BE2C (cell line): ENCODE results near the gene SAMD14. TPM values are rescaled to one million over a fixed set of nuclear protein-coding genes. Genes with fewer than 3 reads are reported as not detected.

Experiments
- DNase-seq: peaks from one replicate; pipeline ENCODE4 v3.0.0-alpha.2; 2020
- H3K27me3 ChIP-seq: fragments of 250-450 bp; sonication (Bioruptor Pico); 2 replicates; pipeline ENCODE4 v1.5.1; 2020; ENCODE audit warnings: mild to moderate bottlenecking
- H3K36me3 ChIP-seq: fragments of 250-450 bp; sonication (Bioruptor Pico); 2 replicates; pipeline ENCODE4 v1.5.1; 2020; ENCODE audit warnings: mild to moderate bottlenecking
- H3K4me1 ChIP-seq: fragments of 250-450 bp; sonication (Bioruptor Pico); 2 replicates; pipeline ENCODE4 v1.5.1; 2020
- H3K4me3 ChIP-seq: 2 replicates; pipeline ENCODE4 v1.5.1; 2011; ENCODE audit warnings: low read depth, low read length
- H3K9me3 ChIP-seq: fragments of 250-450 bp; sonication (Bioruptor Pico); 2 replicates; pipeline ENCODE4 v1.5.1; 2020
- polyA plus RNA-seq: library from polyadenylated mRNA; unstranded; fragments of >200 nt; gene quantifications from one replicate; pipeline ENCODE4 v1.2.1, GENCODE V29; 2012; ENCODE audit warnings: low read depth, missing spikeins; ENCODE audit not compliant: insufficient read length, insufficient read depth
- TF ChIP-seq, protein P1 (sequence below): IDR thresholded peaks from 2 replicates; pipeline ENCODE4 v1.5.1; 2012; ENCODE audit warnings: mild to moderate bottlenecking, low read depth, low read length

Gene SAMD14
- 4.1 TPM for polyA plus RNA-seq

DNA sequence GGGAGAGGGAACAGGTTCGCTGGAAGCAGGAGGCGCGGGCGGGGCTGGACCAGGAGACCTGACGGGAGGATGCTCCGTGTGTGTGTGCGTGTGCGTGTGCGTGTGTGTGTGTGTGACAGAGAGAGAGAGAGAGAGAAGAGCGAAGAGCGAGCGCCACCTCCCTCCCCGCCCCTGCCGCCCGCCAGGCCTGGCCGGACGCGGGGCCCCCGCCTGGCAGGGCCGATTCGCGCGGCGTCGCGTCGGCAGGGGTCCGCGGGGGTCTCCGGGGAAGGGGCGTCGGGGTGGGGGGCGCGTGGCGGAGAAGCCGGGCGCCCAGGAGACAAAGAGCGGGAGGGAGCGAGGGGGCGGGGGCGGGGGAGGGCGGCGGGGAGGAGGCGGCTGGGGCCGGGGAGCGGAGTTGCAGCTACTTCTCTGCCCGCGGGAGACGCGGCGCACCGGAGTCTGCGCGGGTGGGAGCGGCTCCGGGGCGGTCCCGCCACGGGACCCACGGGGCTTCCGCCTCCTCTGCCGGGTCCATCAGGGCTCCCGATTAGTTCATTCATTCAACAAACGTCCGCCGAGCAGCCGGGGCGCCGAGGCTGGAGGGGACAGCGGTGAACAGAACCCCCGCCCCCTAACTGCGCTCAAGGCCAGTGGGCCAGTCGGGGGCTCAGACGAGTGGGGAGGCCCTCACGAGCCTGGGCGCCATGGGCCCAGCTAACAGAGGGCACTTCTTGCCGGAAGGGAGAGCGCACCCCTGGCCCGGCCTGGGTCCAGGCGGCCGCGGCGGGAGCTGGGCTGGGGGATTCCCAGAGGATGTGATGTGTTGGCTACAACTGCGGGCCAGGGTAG, at the start of gene SAMD14:
SAMD14 (minus strand) TSS at position 433 of the 831 bp plus-strand sequence. CDS start 5,201 bp downstream, outside the sequence.
- TF ChIP-seq, protein P1, sequence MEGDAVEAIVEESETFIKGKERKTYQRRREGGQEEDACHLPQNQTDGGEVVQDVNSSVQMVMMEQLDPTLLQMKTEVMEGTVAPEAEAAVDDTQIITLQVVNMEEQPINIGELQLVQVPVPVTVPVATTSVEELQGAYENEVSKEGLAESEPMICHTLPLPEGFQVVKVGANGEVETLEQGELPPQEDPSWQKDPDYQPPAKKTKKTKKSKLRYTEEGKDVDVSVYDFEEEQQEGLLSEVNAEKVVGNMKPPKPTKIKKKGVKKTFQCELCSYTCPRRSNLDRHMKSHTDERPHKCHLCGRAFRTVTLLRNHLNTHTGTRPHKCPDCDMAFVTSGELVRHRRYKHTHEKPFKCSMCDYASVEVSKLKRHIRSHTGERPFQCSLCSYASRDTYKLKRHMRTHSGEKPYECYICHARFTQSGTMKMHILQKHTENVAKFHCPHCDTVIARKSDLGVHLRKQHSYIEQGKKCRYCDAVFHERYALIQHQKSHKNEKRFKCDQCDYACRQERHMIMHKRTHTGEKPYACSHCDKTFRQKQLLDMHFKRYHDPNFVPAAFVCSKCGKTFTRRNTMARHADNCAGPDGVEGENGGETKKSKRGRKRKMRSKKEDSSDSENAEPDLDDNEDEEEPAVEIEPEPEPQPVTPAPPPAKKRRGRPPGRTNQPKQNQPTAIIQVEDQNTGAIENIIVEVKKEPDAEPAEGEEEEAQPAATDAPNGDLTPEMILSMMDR = no peak
- Histone ChIP-seq H3K4me3 (peak within 1 kb of the TSS; percentile 50), H3K4me1 (peaks cover 22% of the 10 kb centered on the region), H3K9me3 (no peaks in the 10 kb centered on the region), H3K36me3 (peaks cover 8% of the 10 kb centered on the region), H3K27me3 (peaks cover 7% of the 10 kb centered on the region)
- peak; percentile 51 for DNase-seq

DNA sequence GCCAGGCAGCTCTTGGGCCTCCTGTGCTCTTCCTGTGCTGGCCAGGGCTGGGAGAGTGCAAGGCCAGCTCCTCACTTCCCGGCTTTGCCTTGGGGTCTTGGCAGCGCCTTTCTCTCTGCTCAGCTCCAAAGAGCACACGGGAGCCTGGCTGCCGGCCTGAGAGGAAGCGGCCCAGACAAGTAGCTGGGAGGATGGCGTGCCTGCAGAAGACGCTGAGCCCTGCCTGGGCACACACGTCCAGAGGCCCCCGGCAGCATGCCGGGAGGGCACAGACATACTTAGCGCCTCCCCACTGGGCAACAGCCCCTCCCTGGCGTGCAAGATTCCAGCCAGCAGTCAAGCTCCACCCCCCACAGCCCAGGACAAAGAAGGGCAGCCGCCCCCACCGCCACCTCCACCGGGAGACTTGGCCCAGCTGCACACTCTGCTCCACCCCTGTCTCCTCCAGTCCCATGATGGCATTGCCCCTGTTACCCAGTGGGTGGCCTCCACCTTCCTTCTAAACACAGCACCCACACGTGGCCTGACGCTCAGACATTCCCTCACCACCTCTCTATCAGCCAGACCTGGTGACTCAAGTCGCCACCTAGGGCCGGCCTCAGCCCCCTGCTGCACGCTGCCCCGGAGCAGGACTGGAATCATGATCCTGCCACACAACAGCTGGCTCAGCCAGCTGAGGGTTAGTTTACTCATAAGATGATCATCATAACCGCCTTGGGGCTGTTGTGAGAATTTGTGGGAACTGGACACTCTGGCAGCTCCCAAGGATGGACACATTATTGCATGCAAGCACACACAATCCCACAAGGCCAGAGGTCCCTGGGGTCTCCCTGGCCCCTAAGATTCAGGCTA, 48.2 kb upstream of the SAMD14 start:
- Histone ChIP-seq H3K4me1 (peaks cover 3% of the 10 kb centered on the region), H3K36me3 (no peaks in the 10 kb centered on the region)
- TF ChIP-seq, protein P1 = peak; percentile 73

DNA sequence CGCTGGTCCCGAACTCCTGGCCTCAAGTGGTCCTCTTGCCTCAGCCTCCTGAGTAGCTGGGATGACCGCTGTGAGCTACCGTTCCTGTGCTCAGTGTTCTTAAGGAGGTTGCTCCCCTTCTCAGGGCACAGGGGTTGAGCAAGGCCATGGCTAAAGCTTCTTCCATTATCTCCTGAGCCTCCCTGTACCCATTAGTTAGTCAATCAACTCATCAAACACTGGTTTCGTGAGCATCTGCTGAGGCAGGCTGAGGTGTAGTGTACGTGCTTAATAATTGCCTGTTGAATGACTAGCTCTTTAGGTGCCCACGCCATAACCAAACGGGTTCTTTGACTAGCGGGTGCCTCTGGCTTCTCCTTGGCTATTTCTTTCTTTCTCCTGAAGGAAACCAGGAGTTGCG, 47.5 kb upstream of the SAMD14 start:
- DNase-seq = no peak
- Histone ChIP-seq H3K27me3 (no peaks in the 10 kb centered on the region), H3K9me3 (no peaks in the 10 kb centered on the region), H3K4me3 (peak overlapping the region; percentile 47), H3K36me3 (no peaks in the 10 kb centered on the region), H3K4me1 (peaks cover 3% of the 10 kb centered on the region)
- TF ChIP-seq, protein P1 = no peak

More for the DNA sequence above, 48.2 kb upstream of the SAMD14 start:
- Histone ChIP-seq H3K27me3 (no peaks in the 10 kb centered on the region), H3K9me3 (no peaks in the 10 kb centered on the region), H3K4me3 (peak overlapping the region; percentile 47)
- peak; percentile 86 for DNase-seq

DNA sequence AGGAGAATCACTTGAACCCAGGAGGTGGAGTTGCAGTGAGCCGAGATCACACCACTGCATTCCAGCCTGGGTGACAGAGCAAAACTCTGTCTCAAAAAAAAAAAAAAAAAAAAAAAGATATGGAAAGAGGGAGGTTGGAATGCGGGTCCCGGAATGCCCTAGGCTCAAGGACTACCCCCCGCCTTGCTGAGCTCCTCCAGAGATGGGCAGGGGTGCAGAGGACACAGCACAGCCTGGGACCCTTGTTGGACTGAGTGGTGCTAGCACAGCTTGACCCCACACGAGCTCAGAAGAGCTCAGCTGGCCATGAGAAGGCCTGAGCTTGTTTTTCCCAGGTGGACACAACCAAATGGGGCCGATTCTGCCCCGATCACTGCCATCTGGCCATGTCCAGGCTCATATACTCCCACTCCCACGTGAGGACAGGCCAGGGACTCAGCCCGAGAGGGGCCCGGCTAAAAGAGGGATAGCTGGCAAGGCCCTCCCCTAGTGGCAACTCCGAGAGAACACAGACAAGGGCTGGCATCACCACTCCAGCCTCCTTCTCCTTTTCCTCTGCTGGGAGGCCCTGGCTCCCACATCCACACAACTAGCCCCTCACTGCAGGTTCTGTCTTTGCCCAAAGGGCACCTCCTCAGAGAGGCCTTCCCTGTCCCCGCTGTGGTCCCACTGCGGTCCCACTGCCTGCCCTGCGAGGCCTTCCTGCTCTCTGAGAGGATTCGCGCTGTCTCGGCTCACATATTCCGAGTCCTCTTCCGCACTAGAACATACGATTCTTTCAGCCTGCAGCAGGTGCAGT, 46.8 kb upstream of the SAMD14 start:
- Histone ChIP-seq H3K4me1 (peaks cover 3% of the 10 kb centered on the region), H3K27me3 (no peaks in the 10 kb centered on the region), H3K9me3 (no peaks in the 10 kb centered on the region), H3K4me3 (no peak overlapping the region), H3K36me3 (no peaks in the 10 kb centered on the region)
- TF ChIP-seq, protein P1 = no peak
- no peak for DNase-seq

DNA sequence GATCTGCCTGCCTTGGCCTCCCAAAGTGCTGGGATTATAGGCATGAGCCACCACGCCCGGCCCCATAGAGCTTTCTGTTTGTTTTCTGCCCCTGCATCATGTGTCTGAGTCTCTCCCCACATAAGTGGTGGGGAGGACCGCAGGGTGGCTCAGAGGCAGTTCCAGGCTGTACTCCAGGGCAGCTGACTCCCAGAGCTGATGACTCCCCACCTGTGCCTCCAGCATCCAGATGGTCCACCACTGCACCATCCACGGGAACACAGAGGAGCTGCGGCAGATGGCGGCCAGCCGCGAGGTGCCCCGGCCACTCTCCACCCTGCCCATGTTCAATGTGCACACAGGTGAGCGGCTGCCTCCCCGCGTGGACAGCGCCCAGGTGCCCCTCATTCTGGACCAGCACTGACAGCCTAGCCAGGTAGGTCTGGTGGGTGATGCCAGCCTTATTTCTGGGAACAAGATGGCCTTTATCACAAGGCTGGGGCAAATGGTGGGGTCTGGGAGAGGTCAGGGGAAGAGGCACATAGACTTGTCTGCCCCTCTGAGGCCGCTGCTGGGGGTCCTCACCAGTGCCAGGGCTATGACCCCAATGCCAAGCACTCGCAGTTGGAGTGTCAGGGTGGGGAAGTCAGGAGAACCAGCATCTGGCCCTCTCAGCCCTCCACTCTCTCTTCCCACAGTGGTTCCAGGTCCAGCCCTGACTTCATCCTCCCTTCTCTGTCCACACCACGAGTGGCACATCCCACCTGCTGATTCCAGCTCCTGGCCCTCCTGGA, 45.3 kb upstream of the SAMD14 start:
- H3K4me3 ChIP-seq = no peak overlapping the region
- H3K27me3 ChIP-seq = no peaks in the 10 kb centered on the region
- no peaks in the 10 kb centered on the region for H3K36me3 ChIP-seq
- TF ChIP-seq, protein P1 = no peak
- peaks cover 3% of the 10 kb centered on the region for H3K4me1 ChIP-seq
- no peak for DNase-seq
- no peaks in the 10 kb centered on the region for H3K9me3 ChIP-seq
